GM19452 (cell line): ENCODE measurements around the gene ZNF470.

ENCODE experiments used
- ATAC-seq: cut with Tn5 transposase; IDR thresholded peaks from one replicate; pipeline ENCODE4 v1.9.1; 2021; ENCODE audit not compliant: unreplicated experiment

Gene ZNF470

GRCh38 chr19:56608274-56608964 lies 41.2 kb downstream of the ZNF470 start:
- no peak for ATAC-seq

GRCh38 chr19:56611288-56611687 lies 44.0 kb downstream of the ZNF470 start:
- ATAC-seq, result no peak

- ATAC-seq, result no peak
Measured at GRCh38 chr19:56612737-56613136, 45.5 kb downstream of the ZNF470 start.

- ATAC-seq, result no peak
Measured at GRCh38 chr19:56613639-56614038, 46.4 kb downstream of the ZNF470 start.

GRCh38 chr19:56617531-56617930 lies 50.3 kb downstream of the ZNF470 start:
- ATAC-seq, result no peak

DNA sequence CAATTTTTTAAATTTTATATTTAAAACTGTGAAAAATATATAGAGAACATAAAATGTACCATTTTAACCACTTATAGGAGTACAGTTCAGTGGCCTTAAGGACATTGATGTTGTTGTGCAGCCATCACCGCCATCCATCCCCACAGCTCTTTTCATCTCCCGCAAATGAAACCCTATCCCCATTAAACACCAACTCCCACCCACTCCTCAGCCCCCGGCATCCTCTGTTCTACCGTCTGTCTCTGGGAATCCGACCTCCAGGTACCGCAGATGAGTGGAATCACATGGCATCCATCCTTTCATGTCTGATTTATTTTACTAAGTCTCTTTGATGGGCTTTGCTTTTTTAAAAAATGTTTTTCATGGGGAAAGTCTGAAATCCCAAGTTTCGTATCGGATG lies 51.9 kb downstream of the ZNF470 start:
- ATAC-seq, result no peak

GRCh38 chr19:56622374-56622773 lies 55.1 kb downstream of the ZNF470 start:
- no peak for ATAC-seq

- ATAC-seq, result no peak
Measured at GRCh38 chr19:56623006-56623405, 55.7 kb downstream of the ZNF470 start.

- ATAC-seq, result no peak
Measured at GRCh38 chr19:56625708-56626107, 58.4 kb downstream of the ZNF470 start.

DNA sequence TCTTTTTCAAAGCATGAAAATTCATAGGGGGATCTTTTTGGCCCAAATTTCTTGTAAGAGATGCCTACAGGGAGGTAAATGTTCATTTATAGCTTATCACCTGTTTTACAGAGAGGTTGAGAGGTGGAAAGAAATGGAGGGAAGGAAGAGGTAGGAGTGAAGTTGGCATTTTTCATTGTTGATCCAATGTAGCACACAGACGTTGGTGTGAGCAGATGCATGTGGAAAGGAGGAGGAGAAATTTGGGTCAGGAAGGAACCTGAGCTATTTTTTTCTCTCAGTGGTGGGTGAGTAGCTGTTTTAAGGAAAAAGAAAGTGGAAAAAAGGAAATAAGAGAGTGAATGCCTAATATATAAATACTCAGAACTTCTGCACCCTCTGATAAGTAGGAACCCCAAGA lies 65.8 kb downstream of the ZNF470 start:
- no peak for ATAC-seq

- no peak for ATAC-seq
Measured at GRCh38 chr19:56637976-56638555, 70.8 kb downstream of the ZNF470 start.
